Measurements from ENCODE around the gene EIF4B. TPM values are rescaled to one million over a fixed set of nuclear protein-coding genes. Genes with fewer than 3 reads are reported as not detected.
"Not testable (repeated sequence)": the region's sequence is repeated elsewhere in the genome, so short reads cannot be mapped to it uniquely, and the experiment has no call there.

EIF4B gene
- polyA plus RNA-seq, 1 of the 3 experiments (the other 2 are of a cell fraction) = 267 TPM

GRCh38 chr12:52992240-52992639 lies 14.0 kb upstream of the EIF4B start:
- not testable (repeated sequence) for H3K27me3 ChIP-seq (ENCODE audit: insufficient read depth)

GRCh38 chr12:52992699-52993557 lies 13.3 kb upstream of the EIF4B start:
- H3K27me3 ChIP-seq (ENCODE audit: insufficient read depth) = no peaks in the 10 kb centered on the region
- H3K4me3 ChIP-seq (ENCODE audit: low read depth in 2 of 2, low read length in 1 of 2) = no peak overlapping the region
- H3K36me3 ChIP-seq (replicated peaks in 1 of 2; ENCODE audit: control insufficient read depth in 1 of 2, insufficient read depth in 2 of 2, low read length in 1 of 2) = no peaks in the 10 kb centered on the region
- no peak overlapping the region for H3K27ac ChIP-seq (ENCODE audit: low read depth in 2 of 2, low read length in 1 of 2)
- H4K20me1 ChIP-seq (ENCODE audit: insufficient read depth) = no peaks in the 10 kb centered on the region
- no peaks in the 10 kb centered on the region for H3K9me3 ChIP-seq
- WGBS (ENCODE audit: low lambda C conversion rate) = 50% methylated on average over 5 of the region's 7 CpGs
- no peak overlapping the region for H3K9ac ChIP-seq
- POLR2A ChIA-PET = no interaction called here
- TF ChIP-seq ELF1 (IDR thresholded peaks at IDR 0.05) = no peak
- TF ChIP-seq SMC3 (IDR thresholded peaks at IDR 0.05; ENCODE audit: low read depth, low read length) = no peak
- no peak for TF ChIP-seq NFIC (IDR thresholded peaks at IDR 0.05; ENCODE audit: borderline replicate concordance)
- no peak for TF ChIP-seq RCOR1 (IDR thresholded peaks at IDR 0.05; ENCODE audit: low read length)
- TF ChIP-seq IRF3 (IDR thresholded peaks at IDR 0.05; ENCODE audit: low read depth, low read length) = no peak
- no peak for TF ChIP-seq TAF1 (IDR thresholded peaks at IDR 0.05; ENCODE audit: borderline replicate concordance, low read depth, low read length)
- TF ChIP-seq FOSL2 (IDR thresholded peaks at IDR 0.05; ENCODE audit: borderline replicate concordance, low read depth) = no peak; the same call in 1 of the 2 replicates
- no peak for TF ChIP-seq USF2 (IDR thresholded peaks at IDR 0.05; ENCODE audit: borderline replicate concordance, low read depth, low read length)
- TF ChIP-seq ZBTB33 (IDR thresholded peaks at IDR 0.05; ENCODE audit: borderline replicate concordance, low read depth) = no peak
- no peak for TF ChIP-seq CHD2 (IDR thresholded peaks at IDR 0.05; ENCODE audit: low read length, partially characterized antibody)
- TF ChIP-seq, protein P1, sequence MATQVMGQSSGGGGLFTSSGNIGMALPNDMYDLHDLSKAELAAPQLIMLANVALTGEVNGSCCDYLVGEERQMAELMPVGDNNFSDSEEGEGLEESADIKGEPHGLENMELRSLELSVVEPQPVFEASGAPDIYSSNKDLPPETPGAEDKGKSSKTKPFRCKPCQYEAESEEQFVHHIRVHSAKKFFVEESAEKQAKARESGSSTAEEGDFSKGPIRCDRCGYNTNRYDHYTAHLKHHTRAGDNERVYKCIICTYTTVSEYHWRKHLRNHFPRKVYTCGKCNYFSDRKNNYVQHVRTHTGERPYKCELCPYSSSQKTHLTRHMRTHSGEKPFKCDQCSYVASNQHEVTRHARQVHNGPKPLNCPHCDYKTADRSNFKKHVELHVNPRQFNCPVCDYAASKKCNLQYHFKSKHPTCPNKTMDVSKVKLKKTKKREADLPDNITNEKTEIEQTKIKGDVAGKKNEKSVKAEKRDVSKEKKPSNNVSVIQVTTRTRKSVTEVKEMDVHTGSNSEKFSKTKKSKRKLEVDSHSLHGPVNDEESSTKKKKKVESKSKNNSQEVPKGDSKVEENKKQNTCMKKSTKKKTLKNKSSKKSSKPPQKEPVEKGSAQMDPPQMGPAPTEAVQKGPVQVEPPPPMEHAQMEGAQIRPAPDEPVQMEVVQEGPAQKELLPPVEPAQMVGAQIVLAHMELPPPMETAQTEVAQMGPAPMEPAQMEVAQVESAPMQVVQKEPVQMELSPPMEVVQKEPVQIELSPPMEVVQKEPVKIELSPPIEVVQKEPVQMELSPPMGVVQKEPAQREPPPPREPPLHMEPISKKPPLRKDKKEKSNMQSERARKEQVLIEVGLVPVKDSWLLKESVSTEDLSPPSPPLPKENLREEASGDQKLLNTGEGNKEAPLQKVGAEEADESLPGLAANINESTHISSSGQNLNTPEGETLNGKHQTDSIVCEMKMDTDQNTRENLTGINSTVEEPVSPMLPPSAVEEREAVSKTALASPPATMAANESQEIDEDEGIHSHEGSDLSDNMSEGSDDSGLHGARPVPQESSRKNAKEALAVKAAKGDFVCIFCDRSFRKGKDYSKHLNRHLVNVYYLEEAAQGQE (IDR thresholded peaks at IDR 0.05; ENCODE audit: low read depth, low read length) = no peak
- TF ChIP-seq, protein P2, sequence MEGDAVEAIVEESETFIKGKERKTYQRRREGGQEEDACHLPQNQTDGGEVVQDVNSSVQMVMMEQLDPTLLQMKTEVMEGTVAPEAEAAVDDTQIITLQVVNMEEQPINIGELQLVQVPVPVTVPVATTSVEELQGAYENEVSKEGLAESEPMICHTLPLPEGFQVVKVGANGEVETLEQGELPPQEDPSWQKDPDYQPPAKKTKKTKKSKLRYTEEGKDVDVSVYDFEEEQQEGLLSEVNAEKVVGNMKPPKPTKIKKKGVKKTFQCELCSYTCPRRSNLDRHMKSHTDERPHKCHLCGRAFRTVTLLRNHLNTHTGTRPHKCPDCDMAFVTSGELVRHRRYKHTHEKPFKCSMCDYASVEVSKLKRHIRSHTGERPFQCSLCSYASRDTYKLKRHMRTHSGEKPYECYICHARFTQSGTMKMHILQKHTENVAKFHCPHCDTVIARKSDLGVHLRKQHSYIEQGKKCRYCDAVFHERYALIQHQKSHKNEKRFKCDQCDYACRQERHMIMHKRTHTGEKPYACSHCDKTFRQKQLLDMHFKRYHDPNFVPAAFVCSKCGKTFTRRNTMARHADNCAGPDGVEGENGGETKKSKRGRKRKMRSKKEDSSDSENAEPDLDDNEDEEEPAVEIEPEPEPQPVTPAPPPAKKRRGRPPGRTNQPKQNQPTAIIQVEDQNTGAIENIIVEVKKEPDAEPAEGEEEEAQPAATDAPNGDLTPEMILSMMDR (IDR thresholded peaks at IDR 0.05) = no peak
- TF ChIP-seq RXRA (IDR thresholded peaks at IDR 0.05; ENCODE audit: borderline replicate concordance, low read depth) = no peak
- no peak for TF ChIP-seq JUND (IDR thresholded peaks at IDR 0.05)
- no peaks in the 10 kb centered on the region for H3K4me1 ChIP-seq (ENCODE audit: control insufficient read depth in 1 of 2, insufficient read depth in 2 of 2, low read depth in 1 of 2, low read length in 1 of 2)
- CTCF ChIA-PET = interaction anchor here (0.9 to 4.3 kb wide), 4 partner anchors 12 to 685 kb away, joined by 3 to 45 read pairs (median 19); no protein-coding TSS in a partner anchor
- no peaks in the 10 kb centered on the region for H3K9me2 ChIP-seq
- H3K4me2 ChIP-seq = no peak overlapping the region
- no peaks in the 10 kb centered on the region for H3K79me2 ChIP-seq (ENCODE audit: insufficient read depth)
- H3F3A ChIP-seq (replicated peaks; ENCODE audit: insufficient read depth) = peaks cover 3% of the 10 kb centered on the region
- DNase-seq = no peak
- no peak overlapping the region for H2AFZ ChIP-seq (ENCODE audit: low read depth)

More at GRCh38 chr12:52992240-52992639, 14.0 kb upstream of the EIF4B start:
- DNase-seq; H3K27ac ChIP-seq (ENCODE audit: low read depth in 2 of 2, low read length in 1 of 2); H4K20me1 ChIP-seq (ENCODE audit: insufficient read depth); H3K4me2 ChIP-seq; H3K79me2 ChIP-seq (ENCODE audit: insufficient read depth); H3K9ac ChIP-seq; H3F3A ChIP-seq (replicated peaks; ENCODE audit: insufficient read depth); H3K36me3 ChIP-seq (replicated peaks in 1 of 2; ENCODE audit: control insufficient read depth in 1 of 2, insufficient read depth in 2 of 2, low read length in 1 of 2); H3K4me1 ChIP-seq (ENCODE audit: control insufficient read depth in 1 of 2, insufficient read depth in 2 of 2, low read depth in 1 of 2, low read length in 1 of 2); H3K9me3 ChIP-seq; POLR2A ChIA-PET; H3K4me3 ChIP-seq (ENCODE audit: low read depth in 2 of 2, low read length in 1 of 2); H2AFZ ChIP-seq (ENCODE audit: low read depth); H3K9me2 ChIP-seq: not testable (repeated sequence)
- 73% methylated on average over 5 of the region's 5 CpGs for WGBS (ENCODE audit: low lambda C conversion rate)
- CTCF ChIA-PET = interaction anchor here (0.9 to 4.3 kb wide), 4 partner anchors 11 to 684 kb away, joined by 3 to 45 read pairs (median 19); no protein-coding TSS in a partner anchor
